HepG2 (cell line): Measurements from ENCODE around the gene ACE. TPM values are rescaled to one million over a fixed set of nuclear protein-coding genes. Genes with fewer than 3 reads are reported as not detected.

ENCODE experiments used
- ERF ChIP-seq: IDR thresholded peaks from 2 replicates; pipeline ENCODE4 v1.6.1; 2018; ENCODE audit warnings: missing biosample characterization, missing genetic modification reagents
- HMG20B ChIP-seq: conservative IDR thresholded peaks from 2 replicates; pipeline ENCODE4 v1.6.1; 2016; ENCODE audit warnings: missing genetic modification reagents, missing compliant biosample characterization
- LCORL ChIP-seq, 2 experiments: fragments of 450-650 bp in 1 of 2; sonication (generic) in 1 of 2; formaldehyde crosslinking in 1 of 2; IDR thresholded peaks; 2 replicates each; pipeline versions ENCODE4 v1.5.0 to v1.6.1; 2017 to 2020; ENCODE audit warnings: antibody characterized with exemption in 1 of 2, missing genetic modification reagents in 1 of 2
- MED13 ChIP-seq: sonication (generic); formaldehyde crosslinking; IDR thresholded peaks from 2 replicates; pipeline ENCODE4 v1.5.0; 2020; ENCODE audit warnings: missing genetic modification reagents
- SETDB1 ChIP-seq: sonication (generic); formaldehyde crosslinking; IDR thresholded peaks from 2 replicates; pipeline ENCODE4 v1.5.1; 2020; ENCODE audit warnings: missing genetic modification reagents, mild to moderate bottlenecking, borderline replicate concordance
- SSRP1 ChIP-seq: IDR thresholded peaks from 2 replicates; pipeline ENCODE4 v1.6.1; 2016; ENCODE audit warnings: control low read depth
- TAF1 ChIP-seq: sonication (generic); formaldehyde crosslinking; IDR thresholded peaks from 2 replicates; pipeline ENCODE4 v1.4.0; 2020; ENCODE audit warnings: missing genetic modification reagents
- TARDBP ChIP-seq: sonication (generic); formaldehyde crosslinking; IDR thresholded peaks from 2 replicates; pipeline ENCODE4 v1.8.0; 2022; ENCODE audit warnings: mild to moderate bottlenecking, missing genetic modification reagents
- TOE1 ChIP-seq: sonication (generic); formaldehyde crosslinking; IDR thresholded peaks from 2 replicates; pipeline ENCODE4 v1.4.0; 2020; ENCODE audit warnings: mild to moderate bottlenecking, missing genetic modification reagents
- ZNF3 ChIP-seq: IDR thresholded peaks from 2 replicates; pipeline ENCODE4 v1.7.0; 2017; ENCODE audit warnings: inconsistent platforms
- ZNF343 ChIP-seq: sonication (generic); formaldehyde crosslinking; IDR thresholded peaks from 2 replicates; pipeline ENCODE4 v1.4.0; 2020; ENCODE audit warnings: mild to moderate bottlenecking, missing genetic modification reagents
- ZNF446 ChIP-seq: sonication (generic); formaldehyde crosslinking; IDR thresholded peaks from 2 replicates; pipeline ENCODE4 v1.5.0; 2020; ENCODE audit warnings: mild to moderate bottlenecking, missing genetic modification reagents
- ZNF510 ChIP-seq: sonication (generic); formaldehyde crosslinking; IDR thresholded peaks from 2 replicates; pipeline ENCODE4 v1.4.0; 2020; ENCODE audit warnings: low read depth, mild to moderate bottlenecking, missing genetic modification reagents
- polyA plus RNA-seq, 8 experiments: library from polyadenylated mRNA; depleted of rRNA in 3 of 8; stranded (reverse) in 7 of 8; unstranded in 1 of 8; fragments of >200 nt; fragmentation: Illumina TruSeq in 4 of 8; extraction: Trizol in 4 of 8; gene quantifications; 2 replicates each; pipeline versions ENCODE4 v1.2.1 to v1.2.3, GENCODE V29; 2011 to 2016; ENCODE audit warnings: low read depth in 4 of 8, missing spikeins in 1 of 8, mixed read lengths in 1 of 8; ENCODE audit not compliant: insufficient read depth in 1 of 8
- total RNA-seq, 5 experiments: library from RNA; depleted of rRNA; stranded (reverse); fragments of >200 nt; fragmentation: Illumina TruSeq; extraction: Trizol; gene quantifications; 2 replicates each; pipeline ENCODE4 v1.2.3, GENCODE V29; 2016; ENCODE audit warnings: low read depth in 1 of 5
- TF ChIP-seq, protein P1 (sequence below): sonication (generic); formaldehyde crosslinking; IDR thresholded peaks from 2 replicates; pipeline ENCODE4 v1.5.1; 2020; ENCODE audit warnings: mild to moderate bottlenecking, missing genetic modification reagents, borderline replicate concordance
- TF ChIP-seq, protein P2 (sequence below): sonication (generic); formaldehyde crosslinking; IDR thresholded peaks from 2 replicates; pipeline ENCODE4 v1.5.1; 2020; ENCODE audit warnings: mild to moderate bottlenecking, missing genetic modification reagents, borderline replicate concordance
- TF ChIP-seq, protein P3 (sequence below): sonication (generic); formaldehyde crosslinking; IDR thresholded peaks from 2 replicates; pipeline ENCODE4 v1.4.0; 2020; ENCODE audit warnings: missing genetic modification reagents, borderline replicate concordance
- TF ChIP-seq, protein P4 (sequence below), 2 experiments: fragments of 450-650 bp in 1 of 2; sonication (generic) in 1 of 2; formaldehyde crosslinking; IDR thresholded peaks; 2 replicates each; pipeline versions ENCODE4 v1.5.0 to v1.8.0; 2020 to 2022; ENCODE audit warnings: mild to moderate bottlenecking in 1 of 2, missing genetic modification reagents in 1 of 2

The ACE gene
- total and polyA plus RNA-seq, 2 of the 13 experiments (the other 11 are each of a cell fraction or from before 2014, with no cell fraction given) = 0.08 to 0.13 TPM

DNA sequence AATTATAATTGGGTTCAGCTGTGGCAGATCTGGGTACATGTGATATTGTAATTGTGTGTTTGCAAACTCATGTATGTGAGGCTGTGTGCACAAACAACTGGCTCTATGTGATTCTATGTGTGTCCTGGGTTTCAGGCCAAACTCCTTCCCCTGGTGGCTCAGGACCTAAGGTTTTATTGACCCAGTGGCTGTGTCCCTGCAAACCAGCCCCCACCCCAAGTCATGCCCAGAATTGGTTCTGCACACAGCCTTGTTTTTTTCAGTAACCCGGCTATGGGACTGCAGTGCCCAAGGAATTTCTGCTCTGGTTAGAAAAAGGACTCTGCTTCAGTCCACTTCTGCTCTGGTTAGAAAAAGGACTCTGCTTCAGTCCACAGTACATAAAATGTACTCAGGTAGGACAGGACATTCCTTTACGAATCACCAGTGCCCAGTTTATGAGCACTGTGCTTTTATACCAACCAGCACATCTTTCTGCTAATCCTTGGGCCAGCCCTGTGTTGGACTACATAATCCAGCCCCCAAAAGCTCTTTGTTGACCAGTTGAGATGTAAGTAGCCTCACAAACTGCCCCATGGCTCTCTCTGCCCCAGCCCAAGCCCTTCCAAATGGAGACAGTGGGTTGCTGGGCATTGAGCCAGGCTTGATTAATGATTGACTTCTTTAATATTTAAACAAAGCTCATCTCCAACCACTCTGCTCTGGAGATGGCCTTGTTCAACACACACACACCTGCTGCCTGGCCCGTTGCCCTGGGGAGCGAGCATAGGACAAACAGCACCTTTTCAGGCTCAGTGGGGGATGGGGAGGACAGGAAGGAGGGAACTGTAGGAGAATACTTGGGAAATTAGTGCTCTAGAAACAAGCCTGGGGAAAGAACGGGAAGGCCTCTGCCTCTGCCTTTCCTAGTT is 43.4 kb downstream of the ACE start (continued):
- no peak for TF ChIP-seq SETDB1
- TF ChIP-seq TOE1 (CRISPR knock-in tag) = no peak
- TF ChIP-seq LCORL (IDR thresholded peaks at IDR 0.05) = peak; percentile 33; the same call in 1 of the 2 replicates
- peak; percentile 97 for TF ChIP-seq LCORL (CRISPR knock-in tag; IDR thresholded peaks at IDR 0.05)
- no peak for TF ChIP-seq ZNF446 (CRISPR knock-in tag)
- no peak for TF ChIP-seq ZNF3 (CRISPR knock-in tag)
- TF ChIP-seq, protein P1, sequence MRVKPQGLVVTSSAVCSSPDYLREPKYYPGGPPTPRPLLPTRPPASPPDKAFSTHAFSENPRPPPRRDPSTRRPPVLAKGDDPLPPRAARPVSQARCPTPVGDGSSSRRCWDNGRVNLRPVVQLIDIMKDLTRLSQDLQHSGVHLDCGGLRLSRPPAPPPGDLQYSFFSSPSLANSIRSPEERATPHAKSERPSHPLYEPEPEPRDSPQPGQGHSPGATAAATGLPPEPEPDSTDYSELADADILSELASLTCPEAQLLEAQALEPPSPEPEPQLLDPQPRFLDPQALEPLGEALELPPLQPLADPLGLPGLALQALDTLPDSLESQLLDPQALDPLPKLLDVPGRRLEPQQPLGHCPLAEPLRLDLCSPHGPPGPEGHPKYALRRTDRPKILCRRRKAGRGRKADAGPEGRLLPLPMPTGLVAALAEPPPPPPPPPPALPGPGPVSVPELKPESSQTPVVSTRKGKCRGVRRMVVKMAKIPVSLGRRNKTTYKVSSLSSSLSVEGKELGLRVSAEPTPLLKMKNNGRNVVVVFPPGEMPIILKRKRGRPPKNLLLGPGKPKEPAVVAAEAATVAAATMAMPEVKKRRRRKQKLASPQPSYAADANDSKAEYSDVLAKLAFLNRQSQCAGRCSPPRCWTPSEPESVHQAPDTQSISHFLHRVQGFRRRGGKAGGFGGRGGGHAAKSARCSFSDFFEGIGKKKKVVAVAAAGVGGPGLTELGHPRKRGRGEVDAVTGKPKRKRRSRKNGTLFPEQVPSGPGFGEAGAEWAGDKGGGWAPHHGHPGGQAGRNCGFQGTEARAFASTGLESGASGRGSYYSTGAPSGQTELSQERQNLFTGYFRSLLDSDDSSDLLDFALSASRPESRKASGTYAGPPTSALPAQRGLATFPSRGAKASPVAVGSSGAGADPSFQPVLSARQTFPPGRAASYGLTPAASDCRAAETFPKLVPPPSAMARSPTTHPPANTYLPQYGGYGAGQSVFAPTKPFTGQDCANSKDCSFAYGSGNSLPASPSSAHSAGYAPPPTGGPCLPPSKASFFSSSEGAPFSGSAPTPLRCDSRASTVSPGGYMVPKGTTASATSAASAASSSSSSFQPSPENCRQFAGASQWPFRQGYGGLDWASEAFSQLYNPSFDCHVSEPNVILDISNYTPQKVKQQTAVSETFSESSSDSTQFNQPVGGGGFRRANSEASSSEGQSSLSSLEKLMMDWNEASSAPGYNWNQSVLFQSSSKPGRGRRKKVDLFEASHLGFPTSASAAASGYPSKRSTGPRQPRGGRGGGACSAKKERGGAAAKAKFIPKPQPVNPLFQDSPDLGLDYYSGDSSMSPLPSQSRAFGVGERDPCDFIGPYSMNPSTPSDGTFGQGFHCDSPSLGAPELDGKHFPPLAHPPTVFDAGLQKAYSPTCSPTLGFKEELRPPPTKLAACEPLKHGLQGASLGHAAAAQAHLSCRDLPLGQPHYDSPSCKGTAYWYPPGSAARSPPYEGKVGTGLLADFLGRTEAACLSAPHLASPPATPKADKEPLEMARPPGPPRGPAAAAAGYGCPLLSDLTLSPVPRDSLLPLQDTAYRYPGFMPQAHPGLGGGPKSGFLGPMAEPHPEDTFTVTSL = peak; percentile 90
- no peak for TF ChIP-seq MED13 (CRISPR knock-in tag)
- TF ChIP-seq, protein P2, sequence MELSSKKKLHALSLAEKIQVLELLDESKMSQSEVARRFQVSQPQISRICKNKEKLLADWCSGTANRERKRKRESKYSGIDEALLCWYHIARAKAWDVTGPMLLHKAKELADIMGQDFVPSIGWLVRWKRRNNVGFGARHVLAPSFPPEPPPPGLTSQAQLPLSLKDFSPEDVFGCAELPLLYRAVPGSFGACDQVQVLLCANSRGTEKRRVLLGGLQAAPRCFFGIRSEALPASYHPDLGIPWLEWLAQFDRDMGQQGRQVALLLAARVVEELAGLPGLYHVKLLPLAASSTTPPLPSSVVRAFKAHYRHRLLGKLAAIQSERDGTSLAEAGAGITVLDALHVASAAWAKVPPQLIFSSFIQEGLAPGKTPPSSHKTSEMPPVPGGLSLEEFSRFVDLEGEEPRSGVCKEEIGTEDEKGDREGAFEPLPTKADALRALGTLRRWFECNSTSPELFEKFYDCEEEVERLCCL (CRISPR knock-in tag) = no peak
- 0 out of 2 replicates have a peak, but pooled peaks have one; percentile 15 for TF ChIP-seq TAF1 (CRISPR knock-in tag)
- TF ChIP-seq, protein P3, sequence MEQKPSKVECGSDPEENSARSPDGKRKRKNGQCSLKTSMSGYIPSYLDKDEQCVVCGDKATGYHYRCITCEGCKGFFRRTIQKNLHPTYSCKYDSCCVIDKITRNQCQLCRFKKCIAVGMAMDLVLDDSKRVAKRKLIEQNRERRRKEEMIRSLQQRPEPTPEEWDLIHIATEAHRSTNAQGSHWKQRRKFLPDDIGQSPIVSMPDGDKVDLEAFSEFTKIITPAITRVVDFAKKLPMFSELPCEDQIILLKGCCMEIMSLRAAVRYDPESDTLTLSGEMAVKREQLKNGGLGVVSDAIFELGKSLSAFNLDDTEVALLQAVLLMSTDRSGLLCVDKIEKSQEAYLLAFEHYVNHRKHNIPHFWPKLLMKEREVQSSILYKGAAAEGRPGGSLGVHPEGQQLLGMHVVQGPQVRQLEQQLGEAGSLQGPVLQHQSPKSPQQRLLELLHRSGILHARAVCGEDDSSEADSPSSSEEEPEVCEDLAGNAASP (CRISPR knock-in tag) = peak; percentile 85; the same call in 1 of the 2 replicates
- TF ChIP-seq ZNF343 (CRISPR knock-in tag) = 0 out of 2 replicates have a peak, but pooled peaks have one; percentile 23
- no peak for TF ChIP-seq SSRP1 (CRISPR knock-in tag)
- peak; percentile 94 for TF ChIP-seq ERF (CRISPR knock-in tag)
- TF ChIP-seq, protein P4, sequence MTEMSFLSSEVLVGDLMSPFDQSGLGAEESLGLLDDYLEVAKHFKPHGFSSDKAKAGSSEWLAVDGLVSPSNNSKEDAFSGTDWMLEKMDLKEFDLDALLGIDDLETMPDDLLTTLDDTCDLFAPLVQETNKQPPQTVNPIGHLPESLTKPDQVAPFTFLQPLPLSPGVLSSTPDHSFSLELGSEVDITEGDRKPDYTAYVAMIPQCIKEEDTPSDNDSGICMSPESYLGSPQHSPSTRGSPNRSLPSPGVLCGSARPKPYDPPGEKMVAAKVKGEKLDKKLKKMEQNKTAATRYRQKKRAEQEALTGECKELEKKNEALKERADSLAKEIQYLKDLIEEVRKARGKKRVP (CRISPR knock-in tag; IDR thresholded peaks at IDR 0.05) = peak in 1 of 2 experiments; percentile 65; a peak in 1 of 4 replicates
- peak; percentile 91 for TF ChIP-seq HMG20B (CRISPR knock-in tag)
- TF ChIP-seq TARDBP (CRISPR knock-in tag) = peak; percentile 96
- TF ChIP-seq ZNF510 (CRISPR knock-in tag) = no peak
